ENCODE measurements around the gene AGPS. TPM values are rescaled to one million over a fixed set of nuclear protein-coding genes. Genes with fewer than 3 reads are reported as not detected.

Gene AGPS
- polyA plus RNA-seq, 4 donors, result 42.2 to 50.0 (median 49.0) TPM

- no peak for DNase-seq (ENCODE audit: low read depth in 4 of 4, low spot score in 2 of 4)
Measured at GRCh38 chr2:177577075-177577474, 184.5 kb downstream of the AGPS start.

GRCh38 chr2:177578454-177578853 lies 185.9 kb downstream of the AGPS start:
- no peak for DNase-seq (ENCODE audit: low read depth in 4 of 4, low spot score in 2 of 4)

DNA sequence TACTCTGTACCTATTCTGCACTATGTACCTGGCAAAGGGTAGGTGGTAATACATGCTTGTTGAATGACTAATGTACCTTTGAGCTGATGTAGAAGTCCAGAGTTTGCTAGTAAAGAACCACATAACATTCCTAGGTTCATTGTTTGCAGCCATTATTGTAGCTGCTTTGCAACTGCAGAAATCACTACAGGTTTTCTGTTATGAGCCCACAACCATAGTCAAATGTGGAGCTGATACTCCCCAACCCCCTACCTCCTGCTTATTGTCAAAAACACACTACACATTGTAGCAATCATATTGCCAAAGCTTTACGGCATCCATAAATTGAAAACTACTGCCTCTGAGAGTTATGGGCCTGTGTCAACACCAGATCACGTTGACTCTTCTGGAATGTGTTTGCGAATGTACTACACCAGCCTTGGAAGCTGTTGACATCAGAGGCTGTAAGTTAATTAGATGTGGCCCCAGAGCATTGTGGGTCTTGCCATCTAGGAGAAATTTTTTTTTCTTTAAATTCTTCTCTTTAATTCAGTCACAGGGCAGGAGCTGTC lies 187.0 kb downstream of the AGPS start:
- no peak for DNase-seq (ENCODE audit: low read depth in 4 of 4, low spot score in 2 of 4)

- no peak for DNase-seq (ENCODE audit: low read depth in 4 of 4, low spot score in 2 of 4)
Measured at GRCh38 chr2:177582000-177582399, 189.4 kb downstream of the AGPS start.

DNA sequence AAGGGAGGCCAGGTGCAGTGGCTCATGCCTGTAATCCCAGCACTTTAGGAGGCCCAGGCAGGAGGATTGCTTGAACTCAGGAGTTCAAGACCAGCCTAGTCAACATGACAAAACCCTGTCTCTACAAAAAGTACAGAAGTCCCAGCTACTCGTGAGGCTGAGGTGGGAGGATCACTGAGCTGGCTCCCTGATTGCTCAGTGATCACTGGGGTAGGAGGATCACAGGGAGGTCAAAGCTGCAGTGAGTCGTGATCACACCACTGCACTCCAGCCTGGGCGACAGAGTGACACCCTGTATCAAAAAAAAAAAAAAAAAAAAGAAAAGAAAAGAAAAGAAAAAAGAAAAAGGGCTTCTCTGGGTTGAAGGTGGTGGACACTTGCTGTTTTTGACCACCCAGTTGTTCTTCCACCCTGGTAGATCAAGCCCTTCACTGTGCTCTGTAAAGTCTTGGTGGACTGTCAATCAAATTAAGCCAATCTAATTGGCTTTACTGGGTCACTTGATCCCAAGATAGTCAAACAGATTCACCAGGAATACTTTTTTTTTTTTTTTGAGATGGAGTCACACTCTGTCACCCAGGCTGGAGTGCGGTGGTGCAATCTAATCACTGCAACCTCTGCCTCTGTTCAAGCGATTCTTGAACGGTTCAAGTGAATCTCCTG lies 191.6 kb downstream of the AGPS start:
- DNase-seq (ENCODE audit: low read depth in 4 of 4, low spot score in 2 of 4), result no peak

DNA sequence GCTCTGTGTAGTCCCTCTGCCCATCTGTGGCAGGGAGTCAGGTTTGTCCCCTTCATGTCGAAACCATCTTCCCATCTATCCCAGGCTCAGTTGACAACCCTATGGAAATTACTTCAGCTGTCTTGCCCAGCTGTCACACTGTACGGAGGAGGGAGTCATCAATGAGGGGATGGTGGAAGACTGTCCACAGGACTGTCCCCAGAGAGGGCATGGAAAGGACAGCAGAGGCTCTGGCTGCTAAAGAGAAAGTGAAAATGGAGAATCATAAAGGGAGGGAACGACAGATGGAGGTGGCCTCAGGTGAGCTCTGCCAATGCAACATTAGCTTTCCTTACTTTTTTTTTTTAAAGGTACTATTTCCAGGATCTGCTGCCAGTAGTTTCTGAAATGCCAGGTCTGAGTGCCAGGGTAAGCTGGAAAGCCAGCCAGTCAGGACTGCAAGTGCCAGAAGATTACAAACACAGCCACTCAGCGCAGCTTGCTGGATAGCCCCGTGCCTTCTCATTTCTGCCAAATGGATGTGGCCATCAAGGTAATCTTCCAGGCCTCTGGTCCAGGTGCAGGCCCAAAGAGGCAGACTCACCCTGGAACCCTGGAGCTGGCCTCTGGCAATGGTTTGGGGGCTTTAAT lies 192.8 kb downstream of the AGPS start:
- DNase-seq (ENCODE audit: low read depth in 4 of 4, low spot score in 2 of 4), result no peak

GRCh38 chr2:177586154-177586553 lies 193.6 kb downstream of the AGPS start:
- DNase-seq (ENCODE audit: low read depth in 4 of 4, low spot score in 2 of 4), result no peak

DNA sequence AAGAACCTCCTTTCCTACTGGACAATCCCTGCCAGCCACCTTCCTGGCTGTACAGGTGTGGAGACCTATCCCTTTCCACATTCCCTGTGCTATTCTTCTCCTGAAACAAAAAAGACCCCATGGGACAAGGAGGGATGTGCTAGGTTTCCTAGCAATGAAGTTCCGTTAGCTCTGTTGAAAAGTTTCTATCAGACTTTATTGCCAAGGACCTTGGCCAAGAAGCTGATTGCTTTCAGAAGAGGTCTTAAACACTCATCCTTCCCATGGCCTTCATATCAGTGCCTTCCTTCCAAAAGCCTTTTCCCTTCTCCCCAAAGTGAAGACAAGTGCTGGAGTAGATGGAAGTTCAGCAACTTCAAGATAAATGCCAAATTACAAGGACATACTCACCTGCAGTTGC lies 194.8 kb downstream of the AGPS start:
- DNase-seq (ENCODE audit: low read depth in 4 of 4, low spot score in 2 of 4), result no peak

GRCh38 chr2:177588671-177589070 lies 196.1 kb downstream of the AGPS start:
- DNase-seq (ENCODE audit: low read depth in 4 of 4, low spot score in 2 of 4), result no peak

DNA sequence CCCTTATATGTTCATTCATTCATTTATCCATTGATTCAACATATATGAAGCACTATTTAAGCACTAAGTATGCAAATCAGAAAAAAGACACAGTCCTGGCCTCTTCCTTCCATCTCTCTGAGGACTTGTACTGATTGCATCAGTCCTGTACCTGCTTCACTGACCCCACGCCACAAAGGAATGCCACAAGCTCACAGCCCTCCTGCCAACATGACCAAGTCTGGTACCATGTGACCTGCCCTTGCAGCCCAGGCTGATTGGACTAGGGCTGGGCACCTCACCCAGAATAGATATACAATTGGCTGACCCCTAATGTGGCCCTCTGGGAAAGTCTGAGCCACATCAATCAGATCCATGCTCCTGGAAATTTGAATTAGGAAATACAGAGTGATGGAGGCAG lies 196.6 kb downstream of the AGPS start:
- DNase-seq (ENCODE audit: low read depth in 4 of 4, low spot score in 2 of 4), result no peak

GRCh38 chr2:177592397-177592796 lies 199.8 kb downstream of the AGPS start:
- no peak for DNase-seq (ENCODE audit: low read depth in 4 of 4, low spot score in 2 of 4)

DNA sequence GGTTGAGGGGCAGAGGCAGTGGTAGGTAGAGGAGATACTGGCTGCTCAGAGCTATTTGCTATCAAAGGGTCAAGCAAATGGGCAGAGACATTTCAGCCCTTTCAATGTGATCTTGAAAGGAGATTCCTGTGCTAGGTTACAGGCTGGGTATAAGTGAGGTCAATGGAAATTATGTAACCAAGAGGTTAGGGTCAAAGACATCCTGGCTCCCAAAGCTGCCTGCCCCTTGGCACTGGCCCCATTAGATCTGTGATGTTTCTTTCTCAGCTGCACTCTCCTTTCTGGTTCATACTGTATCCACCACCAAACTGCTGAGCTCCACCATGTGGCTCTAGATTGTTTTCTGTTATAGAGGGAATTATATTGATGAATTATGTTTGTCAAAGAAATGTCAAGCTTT lies 200.4 kb downstream of the AGPS start:
- no peak for DNase-seq (ENCODE audit: low read depth in 4 of 4, low spot score in 2 of 4)

DNA sequence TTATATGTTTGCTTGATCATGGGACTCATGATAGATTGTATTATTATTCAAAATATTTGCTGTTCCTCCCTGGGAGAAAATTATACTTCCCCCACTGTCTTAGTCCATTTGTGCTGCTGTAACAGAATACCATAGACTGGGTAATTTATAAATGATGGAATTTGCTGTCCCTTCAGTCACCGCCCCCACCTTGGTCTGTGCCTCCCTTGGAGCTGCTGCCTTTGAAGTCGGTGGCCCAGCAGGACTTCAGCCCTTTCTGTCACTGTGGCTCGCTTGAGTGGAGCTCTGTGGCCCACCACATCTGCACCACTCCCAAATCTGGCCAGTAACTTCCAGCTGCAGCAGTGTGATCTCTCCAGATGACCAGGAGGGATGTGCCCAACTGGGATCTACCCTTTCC lies 200.8 kb downstream of the AGPS start:
- no peak for DNase-seq (ENCODE audit: low read depth in 4 of 4, low spot score in 2 of 4)

Other genes starting within 250 kb of the AGPS start
- 100 to 1,000 TPM; 528 to 695 (median 639) TPM for gene HNRNPA3, start 180.0 kb upstream of the AGPS start, polyA plus RNA-seq (ENCODE audit: insufficient read length in 4 of 4)
- 100 to 1,000 TPM; 115 to 173 (median 157) TPM for gene NFE2L2, start 128.0 kb upstream of the AGPS start, polyA plus RNA-seq (ENCODE audit: insufficient read length in 4 of 4)